CD4-positive, alpha-beta T cell (primary cell): Measurements from ENCODE around the gene SERTM1. TPM values are rescaled to one million over a fixed set of nuclear protein-coding genes. Genes with fewer than 3 reads are reported as not detected.

Source experiments
- ATAC-seq: fragments of 200-7000 bp; cut with Tn5 transposase; one replicate; pipeline ENCODE4 v1.10.0; 2022; ENCODE audit warnings: mild to moderate bottlenecking; ENCODE audit not compliant: poor library complexity
- CTCF ChIA-PET: fragments of 350-600 bp; sonication (Branson Sonifier 250); formaldehyde crosslinking; loops from one replicate; lab custom pipeline; 2021; ENCODE audit warnings: antibody characterized with exemption, inconsistent platforms; lab: Charles Lee
- POLR2A ChIA-PET: fragments of 350-600 bp; sonication (Branson Sonifier 250); formaldehyde crosslinking; loops from one replicate; lab custom pipeline; 2021; ENCODE audit warnings: antibody characterized with exemption, inconsistent platforms; lab: Charles Lee
- DNase-seq, 14 experiments: peaks; one replicate each; pipeline ENCODE4 v3.0.0-alpha.2; 2013 to 2020; ENCODE audit warnings: mixed read lengths in 2 of 14
- H3K27ac ChIP-seq, 2 donors: one replicate each; pipeline versions ENCODE4 v1.5.1 to v1.7.0; 2013; ENCODE audit warnings: low read length in 2 of 2, low read depth in 1 of 2, mild to moderate bottlenecking in 1 of 2
- H3K27me3 ChIP-seq, 2 experiments: 1 replicate in 1 of 2; 2 replicates in 1 of 2; pipeline versions ENCODE4 v1.6.1 to v1.7.0; 2013; ENCODE audit warnings: low read length in 2 of 2, control low read depth in 1 of 2, mild to moderate bottlenecking in 1 of 2, moderate library complexity in 1 of 2; ENCODE audit not compliant: insufficient read depth in 2 of 2, control insufficient read depth in 1 of 2
- H3K36me3 ChIP-seq: one replicate; pipeline ENCODE4 v1.6.1; 2013; ENCODE audit warnings: low read length, control low read depth; ENCODE audit not compliant: insufficient read depth
- H3K4me1 ChIP-seq: one replicate; pipeline ENCODE4 v1.6.1; 2013; ENCODE audit warnings: low read length, control low read depth; ENCODE audit not compliant: insufficient read depth
- H3K4me3 ChIP-seq: one replicate; pipeline ENCODE4 v1.5.1; 2013; ENCODE audit warnings: mild to moderate bottlenecking, low read length, moderate library complexity
- H3K9me3 ChIP-seq, 2 experiments: 1 replicate in 1 of 2; 2 replicates in 1 of 2; pipeline versions ENCODE4 v1.6.1 to v1.7.0; 2013; ENCODE audit warnings: low read length in 2 of 2, mild to moderate bottlenecking in 2 of 2, control low read depth in 1 of 2, moderate library complexity in 1 of 2; ENCODE audit not compliant: control insufficient read depth in 1 of 2, insufficient read depth in 1 of 2
- H3K27ac Mint-ChIP-seq: one replicate; pipeline ENCODE4 v1.8.0; 2020; ENCODE audit warnings: mixed read lengths
- H3K27me3 Mint-ChIP-seq: one replicate; pipeline ENCODE4 v1.8.0; 2021; ENCODE audit warnings: mixed read lengths
- H3K36me3 Mint-ChIP-seq: one replicate; pipeline ENCODE4 v1.8.0; 2021; ENCODE audit warnings: low read depth, mixed read lengths
- H3K4me1 Mint-ChIP-seq: one replicate; pipeline ENCODE4 v1.8.0; 2021; ENCODE audit warnings: low read depth, mixed read lengths
- H3K4me3 Mint-ChIP-seq: one replicate; pipeline ENCODE4 v1.8.0; 2020; ENCODE audit warnings: mild to moderate bottlenecking, mixed read lengths
- H3K9me3 Mint-ChIP-seq: one replicate; pipeline ENCODE4 v1.8.0; 2020; ENCODE audit warnings: mixed read lengths
- CTCF ChIP-seq: fragments of 200-600 bp; IDR thresholded peaks from one replicate; pipeline ENCODE4 v1.8.0; 2022; ENCODE audit warnings: antibody characterized with exemption, mild to moderate bottlenecking
- intact Hi-C, 2 experiments: fragments of 100-400 bp; cut with DNase I in 1 of 2; cut with micrococcal nuclease in 1 of 2; formaldehyde crosslinking; loops; one replicate each; pipeline versions ENCODE4 v1.15.1 to v1.9.0; 2023 to 2025; cut with DNase I, micrococcal nuclease
- total RNA-seq, 174 experiments: library from RNA in 2 of 174; stranded (reverse) in 2 of 174; gene quantifications; one replicate each; pipeline ENCODE4 v1.2.3 and lab custom pipeline; 2021 to 2026

SERTM1 gene
- total RNA-seq, 2 experiments from 2014 or later: not detected

GRCh38 chr13:36728006-36728405, 54.2 kb downstream of the SERTM1 start:
- no peak overlapping the region for H3K4me3 ChIP-seq
- intact Hi-C loops: no loop called here
- no peak for ATAC-seq
- Mint-ChIP-seq H3K4me3 (no peak overlapping the region), H3K27ac (no peak overlapping the region), H3K27me3 (peaks cover 9% of the 10 kb centered on the region), H3K9me3 (no peaks in the 10 kb centered on the region), H3K4me1 (no peaks in the 10 kb centered on the region), H3K36me3 (no peaks in the 10 kb centered on the region)
- TF ChIP-seq CTCF: no peak
- no peaks in the 10 kb centered on the region for H3K4me1 ChIP-seq
- CTCF ChIA-PET: interaction anchor here (2.1 kb wide), 1 partner anchor 8 kb away, joined by 5 read pairs; no protein-coding TSS in a partner anchor
- no peaks in the 10 kb centered on the region for H3K36me3 ChIP-seq
- no peaks in the 10 kb centered on the region for H3K9me3 ChIP-seq
- DNase-seq: no peak
- no peak overlapping the region for H3K27ac ChIP-seq
- no peaks in the 10 kb centered on the region for H3K27me3 ChIP-seq
- POLR2A ChIA-PET: no interaction called here

- POLR2A ChIA-PET: interaction anchor here (0.6 kb wide), 1 partner anchor 391 kb away, joined by 3 read pairs; no protein-coding TSS in a partner anchor
Measured at GRCh38 chr13:36736119-36736726, 62.4 kb downstream of the SERTM1 start.

GRCh38 chr13:36737524-36738083, 63.8 kb downstream of the SERTM1 start:
- Mint-ChIP-seq H3K27me3 (no peaks in the 10 kb centered on the region), H3K27ac (no peak overlapping the region), H3K4me3 (no peak overlapping the region), H3K9me3 (no peaks in the 10 kb centered on the region), H3K36me3 (no peaks in the 10 kb centered on the region), H3K4me1 (no peaks in the 10 kb centered on the region)
- DNase-seq (no peak), ATAC-seq (no peak)
- ChIA-PET POLR2A (no interaction called here), CTCF (no interaction called here)
- peaks cover 0 to 3% of the 10 kb centered on the region in 2 experiments for H3K27me3 ChIP-seq
- TF ChIP-seq CTCF: no peak
- H3K4me3 ChIP-seq: no peak overlapping the region
- intact Hi-C loops: loop anchor here in 1 of 2 experiments (2.0 kb wide), 1 partner anchor 455 kb away; no protein-coding TSS in a partner anchor
- no peaks in the 10 kb centered on the region for H3K9me3 ChIP-seq
- no peaks in the 10 kb centered on the region for H3K36me3 ChIP-seq
- H3K4me1 ChIP-seq: no peaks in the 10 kb centered on the region
- no peak overlapping the region for H3K27ac ChIP-seq

More at GRCh38 chr13:36736119-36736726, 62.4 kb downstream of the SERTM1 start:
- ATAC-seq (no peak), DNase-seq (peak in 9 of 14 experiments; percentile 2 to 58 (median 14))
- Mint-ChIP-seq H3K27ac (no peak overlapping the region), H3K27me3 (no peaks in the 10 kb centered on the region), H3K4me1 (no peaks in the 10 kb centered on the region), H3K36me3 (no peaks in the 10 kb centered on the region), H3K4me3 (no peak overlapping the region), H3K9me3 (no peaks in the 10 kb centered on the region)
- CTCF ChIA-PET: interaction anchor here (0.7 to 2.1 kb wide), 5 partner anchors 9 to 453 kb away, joined by 3 to 10 read pairs (median 5); no protein-coding TSS in a partner anchor
- no peak overlapping the region for H3K27ac ChIP-seq
- no peaks in the 10 kb centered on the region for H3K4me1 ChIP-seq
- TF ChIP-seq CTCF: peak; percentile 66
- no peaks in the 10 kb centered on the region for H3K36me3 ChIP-seq
- H3K4me3 ChIP-seq: no peak overlapping the region
- peaks cover 0 to 3% of the 10 kb centered on the region in 2 experiments for H3K27me3 ChIP-seq
- no peaks in the 10 kb centered on the region for H3K9me3 ChIP-seq
- intact Hi-C loops: loop anchor here (1.0 to 2.0 kb wide), 3 partner anchors 389 to 453 kb away; partner anchors contain the start of gene SPART (in 1 of the 2)
